Measurements from ENCODE around the gene CYP11A1. TPM values are rescaled to one million over a fixed set of nuclear protein-coding genes. Genes with fewer than 3 reads are reported as not detected.
A peak's percentile ranks its signal among the peaks of the same experiment; 100 is the strongest.

The CYP11A1 gene
- polyA plus RNA-seq, 4 donors: 0.54 to 2.7 (median 0.73) TPM

DNA sequence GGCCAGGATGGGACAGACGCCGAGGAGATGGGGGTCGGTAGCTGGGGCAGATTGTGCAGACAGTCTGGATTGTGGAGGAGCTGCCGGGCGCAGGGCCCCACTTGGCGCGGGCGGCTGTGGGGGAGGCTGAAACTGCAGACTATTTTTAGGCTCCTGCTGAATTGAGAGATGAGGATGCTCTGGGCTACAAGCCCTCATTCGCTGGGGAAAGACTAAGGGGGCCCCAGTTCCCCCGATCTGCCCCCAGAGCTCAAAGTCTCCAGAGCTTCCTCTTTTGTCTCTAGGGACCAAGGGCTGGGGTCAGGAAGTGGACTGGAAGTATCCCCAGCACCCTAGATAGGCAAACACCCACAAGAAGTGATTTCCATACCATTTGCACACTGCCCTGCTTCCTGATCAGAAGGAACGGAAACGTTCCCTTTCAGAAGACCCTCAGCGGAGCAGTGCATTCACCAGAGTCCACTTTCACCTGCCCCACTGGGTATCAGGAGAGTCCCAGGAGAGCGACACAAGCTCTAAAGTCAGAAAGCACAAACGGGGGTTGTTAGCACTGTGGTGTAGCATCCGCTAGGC lies 36.6 kb upstream of the CYP11A1 start:
- Histone ChIP-seq H3K27me3 (ENCODE audit: control insufficient read depth in 3 of 3, insufficient read depth in 3 of 3, low read length in 3 of 3) (peaks cover 0 to 12% (median 0%) of the 10 kb centered on the region in 3 donors), H3K4me1 (ENCODE audit: control insufficient read depth in 3 of 3, insufficient read depth in 2 of 3, low read depth in 1 of 3, low read length in 2 of 3) (no peaks in the 10 kb centered on the region), H3K9me3 (ENCODE audit: control insufficient read depth in 2 of 2, insufficient read depth in 1 of 2, low read depth in 1 of 2, low read length in 1 of 2) (no peaks in the 10 kb centered on the region), H3K27ac (ENCODE audit: low read depth in 1 of 3, low read length in 2 of 3) (peak overlapping the region in 2 of 3 donors; percentile 42 to 73), H3K4me3 (ENCODE audit: low read depth in 1 of 3, low read length in 3 of 3) (no peak overlapping the region), H3K36me3 (ENCODE audit: control insufficient read depth in 3 of 3, insufficient read depth in 2 of 3, low read depth in 1 of 3, low read length in 3 of 3) (no peaks in the 10 kb centered on the region)
- FAIRE-seq (no peak), DNase-seq (no peak)
- 54 to 76% (median 62%) methylated on average over 16 of the region's 16 CpGs for WGBS, 3 donors

DNA sequence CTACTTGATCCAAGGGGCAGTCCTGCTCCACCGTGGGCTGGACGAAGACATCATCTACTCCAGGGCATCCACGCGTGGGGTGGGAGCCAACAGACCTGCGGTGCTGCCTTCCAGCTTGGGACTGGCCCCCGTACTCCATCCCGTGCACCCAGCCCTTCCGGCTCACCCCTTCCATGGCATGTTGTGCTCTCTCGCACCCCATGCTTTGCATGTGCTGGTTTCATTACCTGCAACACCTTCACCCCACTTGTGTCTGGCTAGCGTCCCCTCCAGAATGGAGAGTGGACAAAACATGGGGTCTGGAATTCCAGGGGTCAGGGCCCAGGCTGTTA lies 36.1 kb upstream of the CYP11A1 start:
- Histone ChIP-seq H3K27me3 (ENCODE audit: control insufficient read depth in 3 of 3, insufficient read depth in 3 of 3, low read length in 3 of 3) (peaks cover 0 to 12% (median 0%) of the 10 kb centered on the region in 3 donors), H3K4me1 (ENCODE audit: control insufficient read depth in 3 of 3, insufficient read depth in 2 of 3, low read depth in 1 of 3, low read length in 2 of 3) (no peaks in the 10 kb centered on the region), H3K9me3 (ENCODE audit: control insufficient read depth in 2 of 2, insufficient read depth in 1 of 2, low read depth in 1 of 2, low read length in 1 of 2) (no peaks in the 10 kb centered on the region), H3K36me3 (ENCODE audit: control insufficient read depth in 3 of 3, insufficient read depth in 2 of 3, low read depth in 1 of 3, low read length in 3 of 3) (no peaks in the 10 kb centered on the region), H3K4me3 (ENCODE audit: low read depth in 1 of 3, low read length in 3 of 3) (no peak overlapping the region), H3K27ac (ENCODE audit: low read depth in 1 of 3, low read length in 2 of 3) (peak overlapping the region in 2 of 3 donors; percentile 42 to 73)
- no peak for FAIRE-seq
- WGBS, 3 donors: 76 to 87% (median 82%) methylated on average over 8 to 10 of the region's 10 CpGs
- no peak for DNase-seq

DNA sequence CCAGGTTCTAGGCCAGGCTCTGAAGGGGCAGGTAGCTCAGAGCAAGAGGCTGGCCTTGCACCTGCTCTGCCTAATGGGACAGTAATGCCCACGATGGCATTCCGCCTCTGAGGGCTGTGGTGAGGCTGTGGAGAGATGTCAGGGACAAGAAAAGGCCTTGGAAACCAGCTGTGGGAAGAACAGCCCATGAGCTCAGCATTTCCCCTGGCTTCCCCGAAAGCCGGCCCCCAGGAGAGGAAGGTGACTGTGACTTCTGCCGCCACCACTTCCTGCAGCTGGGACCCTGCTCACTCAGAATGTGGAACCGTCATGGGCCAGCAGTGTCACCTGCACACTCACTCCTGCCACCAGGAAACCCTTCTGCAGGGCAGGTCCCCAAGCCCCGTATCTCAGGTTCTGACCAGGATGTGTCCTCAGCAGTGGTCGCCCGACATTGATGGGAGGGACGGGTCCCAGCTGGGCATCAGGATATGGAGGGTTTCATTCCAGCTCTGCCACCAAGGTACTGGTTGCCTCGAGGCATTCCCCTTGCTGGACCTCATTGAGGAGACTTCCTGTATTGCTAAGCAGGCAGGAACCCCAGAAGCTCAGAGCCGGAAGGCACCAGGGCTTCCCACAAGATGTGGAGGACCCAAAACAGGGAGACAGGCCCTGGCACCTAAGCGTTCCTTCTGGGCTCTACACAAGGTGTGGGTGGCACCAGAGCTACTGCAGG lies 35.6 kb upstream of the CYP11A1 start:
- no peaks in the 10 kb centered on the region for H3K9me3 ChIP-seq (ENCODE audit: control insufficient read depth in 2 of 2, insufficient read depth in 1 of 2, low read depth in 1 of 2, low read length in 1 of 2)
- 53 to 70% (median 61%) methylated on average over 13 of the region's 13 CpGs for WGBS, 3 donors
- no peak overlapping the region for H3K4me3 ChIP-seq (ENCODE audit: low read depth in 1 of 3, low read length in 3 of 3)
- H3K36me3 ChIP-seq (ENCODE audit: control insufficient read depth in 3 of 3, insufficient read depth in 2 of 3, low read depth in 1 of 3, low read length in 3 of 3): no peaks in the 10 kb centered on the region
- H3K27ac ChIP-seq (ENCODE audit: low read depth in 1 of 3, low read length in 2 of 3): peak overlapping the region in 2 of 3 donors; percentile 45 to 73
- H3K4me1 ChIP-seq (ENCODE audit: control insufficient read depth in 3 of 3, insufficient read depth in 2 of 3, low read depth in 1 of 3, low read length in 2 of 3): no peaks in the 10 kb centered on the region
- FAIRE-seq (no peak), DNase-seq (peak in 1 of 2 donors; percentile 48)
- H3K27me3 ChIP-seq (ENCODE audit: control insufficient read depth in 3 of 3, insufficient read depth in 3 of 3, low read length in 3 of 3): peaks cover 0 to 12% (median 0%) of the 10 kb centered on the region in 3 donors

DNA sequence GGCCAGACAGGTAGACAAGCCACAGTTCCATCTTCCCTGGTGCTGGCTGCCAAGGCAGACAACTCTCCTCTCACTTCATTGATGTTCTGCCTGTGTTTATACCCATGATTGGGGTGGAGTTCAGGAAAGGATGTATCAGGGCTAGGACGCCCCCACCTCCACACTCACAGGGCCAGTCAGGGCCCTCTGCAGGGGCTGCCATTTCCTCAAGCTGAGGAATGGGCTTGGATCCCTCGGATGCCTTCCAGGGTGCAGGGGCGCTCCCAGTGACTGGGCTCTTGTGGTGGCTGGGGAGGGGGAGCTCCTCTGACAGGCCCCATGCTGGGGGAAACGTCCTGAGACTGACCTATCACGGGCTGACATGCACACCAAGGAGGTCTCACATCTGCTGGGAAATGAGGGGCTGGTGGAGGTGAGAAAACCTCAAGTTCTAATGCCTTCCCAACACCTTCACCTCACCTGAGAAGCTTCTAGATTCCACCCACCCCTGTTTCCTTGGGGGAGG lies 34.9 kb upstream of the CYP11A1 start:
- no peak for DNase-seq

DNA sequence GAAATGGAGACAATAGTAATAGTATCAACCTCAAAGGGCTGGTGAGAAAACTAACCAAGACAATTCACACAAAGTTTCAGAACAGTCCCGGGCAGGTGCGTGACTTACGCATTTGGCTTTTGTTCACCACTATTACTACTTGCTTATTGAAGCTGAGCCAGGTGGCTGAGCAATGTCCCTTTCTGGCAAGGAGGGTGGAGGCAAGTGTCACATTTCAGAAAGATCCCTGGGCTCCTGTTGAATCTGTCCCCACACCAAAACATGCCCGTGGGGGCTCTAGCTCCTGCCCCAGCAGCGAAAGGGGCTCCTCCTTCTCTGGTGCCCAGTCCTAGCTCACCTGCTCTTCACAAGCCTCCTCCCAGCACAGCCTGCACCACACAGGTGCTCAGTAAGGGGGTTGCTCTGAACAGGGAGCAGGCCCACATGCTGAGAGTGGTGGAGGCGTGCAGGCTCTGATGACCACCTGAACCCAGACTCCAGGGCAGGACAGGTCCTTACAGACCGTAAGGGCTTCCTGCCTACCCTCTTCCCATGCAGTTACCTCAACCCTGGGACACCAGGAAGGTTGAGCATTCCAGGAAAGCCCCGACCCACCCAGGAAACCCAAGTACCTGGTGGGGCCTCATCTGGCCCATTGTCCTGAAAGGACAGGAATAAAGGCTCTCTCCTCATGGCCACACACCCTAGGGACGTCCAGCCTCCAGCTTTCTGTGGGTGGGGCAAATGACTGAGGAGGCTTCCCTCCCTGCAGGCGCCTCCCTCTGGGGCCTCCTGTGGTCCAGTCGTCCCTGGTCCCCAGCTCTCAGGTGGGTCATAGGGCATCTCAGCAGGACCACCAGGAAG lies 33.7 kb upstream of the CYP11A1 start:
- peaks cover 0 to 3% (median 0%) of the 10 kb centered on the region in 3 donors for H3K4me1 ChIP-seq (ENCODE audit: control insufficient read depth in 3 of 3, insufficient read depth in 2 of 3, low read depth in 1 of 3, low read length in 2 of 3)
- H3K36me3 ChIP-seq (ENCODE audit: control insufficient read depth in 3 of 3, insufficient read depth in 2 of 3, low read depth in 1 of 3, low read length in 3 of 3): no peaks in the 10 kb centered on the region
- FAIRE-seq: no peak
- DNase-seq: no peak
- H3K27me3 ChIP-seq (ENCODE audit: control insufficient read depth in 3 of 3, insufficient read depth in 3 of 3, low read length in 3 of 3): peaks cover 0 to 9% (median 0%) of the 10 kb centered on the region in 3 donors
- no peaks in the 10 kb centered on the region for H3K9me3 ChIP-seq (ENCODE audit: control insufficient read depth in 2 of 2, insufficient read depth in 1 of 2, low read depth in 1 of 2, low read length in 1 of 2)
- peak overlapping the region in 2 of 3 donors; percentile 9 to 42 for H3K27ac ChIP-seq (ENCODE audit: low read depth in 1 of 3, low read length in 2 of 3)
- whole genome bisulfite sequencing, 3 donors: 23 to 53% (median 23%) methylated on average over 11 of the region's 11 CpGs
- H3K4me3 ChIP-seq (ENCODE audit: low read depth in 1 of 3, low read length in 3 of 3): no peak overlapping the region

More for the DNA sequence above, 34.9 kb upstream of the CYP11A1 start:
- H3K27me3 ChIP-seq (ENCODE audit: control insufficient read depth in 3 of 3, insufficient read depth in 3 of 3, low read length in 3 of 3): peaks cover 0 to 12% (median 0%) of the 10 kb centered on the region in 3 donors
- 51 to 60% (median 57%) methylated on average over 4 to 5 of the region's 5 CpGs for WGBS, 3 donors
- no peaks in the 10 kb centered on the region for H3K9me3 ChIP-seq (ENCODE audit: control insufficient read depth in 2 of 2, insufficient read depth in 1 of 2, low read depth in 1 of 2, low read length in 1 of 2)
- no peak for FAIRE-seq
- no peaks in the 10 kb centered on the region for H3K36me3 ChIP-seq (ENCODE audit: control insufficient read depth in 3 of 3, insufficient read depth in 2 of 3, low read depth in 1 of 3, low read length in 3 of 3)
- peak overlapping the region in 2 of 3 donors; percentile 45 to 73 for H3K27ac ChIP-seq (ENCODE audit: low read depth in 1 of 3, low read length in 2 of 3)
- no peak overlapping the region for H3K4me3 ChIP-seq (ENCODE audit: low read depth in 1 of 3, low read length in 3 of 3)
- H3K4me1 ChIP-seq (ENCODE audit: control insufficient read depth in 3 of 3, insufficient read depth in 2 of 3, low read depth in 1 of 3, low read length in 2 of 3): no peaks in the 10 kb centered on the region

DNA sequence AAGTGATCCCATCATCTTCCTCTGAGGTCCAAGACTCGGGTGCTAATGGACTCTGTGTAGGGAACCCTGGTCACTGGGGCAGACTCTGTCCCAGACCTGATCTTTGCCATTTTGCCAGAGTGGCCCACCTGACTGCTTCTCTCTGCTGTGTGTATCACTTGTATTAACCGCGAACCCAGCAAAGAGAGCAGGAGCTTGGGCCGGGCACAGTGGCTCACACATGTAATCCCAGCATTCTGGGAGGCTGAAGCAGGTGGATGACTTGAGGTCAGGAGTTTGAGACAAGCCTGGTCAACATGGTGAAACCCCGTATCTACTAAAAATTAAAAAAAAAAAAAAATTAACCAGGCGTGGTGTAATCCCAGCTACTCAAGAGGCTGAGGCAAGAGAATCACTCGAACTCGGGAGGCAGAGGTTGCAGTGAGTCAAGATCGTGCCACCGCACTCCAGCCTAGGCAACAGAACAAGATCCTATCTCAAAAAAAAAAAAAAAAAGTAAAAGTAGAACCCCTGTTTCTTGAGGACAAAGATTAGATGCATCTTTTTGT lies 32.9 kb upstream of the CYP11A1 start:
- FAIRE-seq: no peak
- Histone ChIP-seq H3K4me3 (ENCODE audit: low read depth in 1 of 3, low read length in 3 of 3) (no peak overlapping the region), H3K4me1 (ENCODE audit: control insufficient read depth in 3 of 3, insufficient read depth in 2 of 3, low read depth in 1 of 3, low read length in 2 of 3) (peaks cover 0 to 3% (median 0%) of the 10 kb centered on the region in 3 donors), H3K36me3 (ENCODE audit: control insufficient read depth in 3 of 3, insufficient read depth in 2 of 3, low read depth in 1 of 3, low read length in 3 of 3) (no peaks in the 10 kb centered on the region), H3K27ac (ENCODE audit: low read depth in 1 of 3, low read length in 2 of 3) (peak overlapping the region in 1 of 3 donors; percentile 3), H3K9me3 (ENCODE audit: control insufficient read depth in 2 of 2, insufficient read depth in 1 of 2, low read depth in 1 of 2, low read length in 1 of 2) (no peaks in the 10 kb centered on the region), H3K27me3 (ENCODE audit: control insufficient read depth in 3 of 3, insufficient read depth in 3 of 3, low read length in 3 of 3) (peaks cover 0 to 9% (median 0%) of the 10 kb centered on the region in 3 donors)
- no peak for DNase-seq
- 55 to 71% (median 64%) methylated on average over 10 of the region's 10 CpGs for WGBS, 3 donors

DNA sequence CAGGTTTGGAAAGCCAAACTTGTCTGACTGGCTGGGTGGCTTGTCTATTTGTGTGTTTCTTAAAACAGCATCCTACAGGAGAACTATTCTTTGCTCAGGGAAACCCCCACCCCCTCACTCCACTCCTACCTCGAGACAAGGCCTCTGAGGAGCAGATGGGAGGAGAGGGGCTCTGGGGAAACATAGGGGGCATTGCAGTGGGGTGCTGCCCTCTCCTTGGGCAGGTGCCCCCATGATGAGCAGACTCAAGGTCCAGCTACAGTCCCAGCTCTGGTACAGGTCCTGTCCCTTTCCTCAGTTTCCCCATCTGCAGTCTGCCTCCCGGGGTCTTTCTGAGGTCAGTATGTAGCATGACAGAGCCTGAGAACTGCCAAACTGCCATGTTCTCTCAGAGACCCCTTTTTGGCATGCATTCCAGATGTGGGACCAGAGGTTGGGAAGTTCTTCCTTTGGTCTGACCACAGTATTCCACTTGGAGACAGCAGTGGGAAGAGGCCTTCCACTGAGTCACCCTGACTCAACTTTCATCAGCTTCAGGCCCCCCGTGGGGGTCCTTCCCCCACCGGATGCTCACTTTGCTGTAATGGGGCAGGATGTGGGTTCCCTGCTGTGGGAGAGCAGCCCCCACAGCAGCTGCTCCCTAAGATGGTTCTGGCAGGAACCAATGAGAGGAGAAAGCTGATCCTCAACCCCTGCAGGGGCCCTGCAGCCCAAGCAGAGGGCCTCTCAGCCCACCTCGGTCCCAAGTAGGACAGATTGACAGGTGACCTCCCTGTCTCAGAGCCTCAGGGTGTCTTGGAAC lies 32.3 kb upstream of the CYP11A1 start:
- FAIRE-seq (no peak), DNase-seq (peak in 1 of 2 donors; percentile 47)
- H3K4me3 ChIP-seq (ENCODE audit: low read depth in 1 of 3, low read length in 3 of 3): no peak overlapping the region
- WGBS, 3 donors: 26 to 36% (median 31%) methylated on average over 5 of the region's 5 CpGs
- H3K36me3 ChIP-seq (ENCODE audit: control insufficient read depth in 3 of 3, insufficient read depth in 2 of 3, low read depth in 1 of 3, low read length in 3 of 3): no peaks in the 10 kb centered on the region
- no peaks in the 10 kb centered on the region for H3K9me3 ChIP-seq (ENCODE audit: control insufficient read depth in 2 of 2, insufficient read depth in 1 of 2, low read depth in 1 of 2, low read length in 1 of 2)
- peak overlapping the region in 1 of 3 donors; percentile 3 for H3K27ac ChIP-seq (ENCODE audit: low read depth in 1 of 3, low read length in 2 of 3)
- peaks cover 0 to 3% (median 0%) of the 10 kb centered on the region in 3 donors for H3K4me1 ChIP-seq (ENCODE audit: control insufficient read depth in 3 of 3, insufficient read depth in 2 of 3, low read depth in 1 of 3, low read length in 2 of 3)
- H3K27me3 ChIP-seq (ENCODE audit: control insufficient read depth in 3 of 3, insufficient read depth in 3 of 3, low read length in 3 of 3): peaks cover 0 to 9% (median 0%) of the 10 kb centered on the region in 3 donors
